ENCODE measurements around the gene TMEM129. TPM values are rescaled to one million over a fixed set of nuclear protein-coding genes. Genes with fewer than 3 reads are reported as not detected.

TMEM129 gene
- total and polyA plus RNA-seq, 2 experiments from 2014 or later = 16.4 to 64.4 TPM

GRCh38 chr4:1765409-1766072 lies 44.4 kb upstream of the TMEM129 start (continued):
- no peak for TF ChIP-seq CREB1 (CRISPR knock-in tag; IDR thresholded peaks at IDR 0.05; ENCODE audit: low read depth)

- Histone ChIP-seq H3K4me1 (ENCODE audit: insufficient read depth) (peaks cover 26% of the 10 kb centered on the region), H4K20me1 (replicated peaks; ENCODE audit: insufficient read depth) (no peaks in the 10 kb centered on the region), H3F3A (replicated peaks; ENCODE audit: low read depth) (no peaks in the 10 kb centered on the region), H3K4me3 (no peak overlapping the region), H3K27me3 (ENCODE audit: insufficient read depth) (no peaks in the 10 kb centered on the region), H2AFZ (no peak overlapping the region), H3K79me2 (replicated peaks; ENCODE audit: insufficient read depth) (no peaks in the 10 kb centered on the region), H3K36me3 (ENCODE audit: insufficient read depth) (no peaks in the 10 kb centered on the region), H3K4me2 (no peak overlapping the region), H3K27ac (ENCODE audit: low read depth) (no peak overlapping the region), H3K9me2 (ENCODE audit: insufficient read depth) (no peaks in the 10 kb centered on the region)
- Mint-ChIP-seq H3K4me1 (peaks cover 12% of the 10 kb centered on the region), H3K9me3 (no peaks in the 10 kb centered on the region; the same call in 2 of the 3 replicates), H3K27me3 (ENCODE audit: insufficient read depth, low read depth, poor library complexity) (peaks cover 24% of the 10 kb centered on the region), H3K27ac (no peak overlapping the region), H3K36me3 (ENCODE audit: low read depth) (no peaks in the 10 kb centered on the region), H3K4me3 (no peak overlapping the region)
- TF ChIP-seq ZNF331 (CRISPR knock-in tag; IDR thresholded peaks at IDR 0.05; ENCODE audit: low read depth) (no peak), JUNB (IDR thresholded peaks at IDR 0.05; ENCODE audit: unreplicated experiment) (no peak), ZNF462 (CRISPR knock-in tag; IDR thresholded peaks at IDR 0.05) (no peak), ZNF114 (CRISPR knock-in tag; IDR thresholded peaks at IDR 0.05) (no peak), EZH2 (IDR thresholded peaks at IDR 0.05; ENCODE audit: low read depth, unreplicated experiment) (no peak), CREB1 (CRISPR knock-in tag; IDR thresholded peaks at IDR 0.05; ENCODE audit: low read depth) (no peak), STAT1 (IDR thresholded peaks at IDR 0.05; ENCODE audit: unreplicated experiment) (no peak), POLR2AphosphoS5 (IDR thresholded peaks at IDR 0.05; ENCODE audit: low read depth) (no peak)
- ATAC-seq = no peak
- no peak for DNase-seq (ENCODE audit: low spot score)
These were observed 43.5 kb upstream of the TMEM129 start for GRCh38 chr4:1764670-1765069.

All from GM23338 (cell line).